Choroid plexus epithelial cell (primary cell): ENCODE data around the gene XXYLT1.
"Not testable (repeated sequence)": the region's sequence is repeated elsewhere in the genome, so short reads cannot be mapped to it uniquely, and the experiment has no call there.

ENCODE experiments used
- DNase-seq: peaks from one replicate; pipeline ENCODE4 v3.0.0-alpha.2; 2010; ENCODE audit warnings: low read depth
- H3K4me3 ChIP-seq: 2 replicates; pipeline ENCODE4 v1.5.1; 2011; ENCODE audit warnings: low read depth, mild to moderate bottlenecking, control low read depth, low read length, moderate library complexity
- TF ChIP-seq, protein P1 (sequence below): conservative IDR thresholded peaks from 2 replicates; pipeline ENCODE4 v1.5.1; 2011; ENCODE audit warnings: low read depth, mild to moderate bottlenecking, control low read depth, inconsistent platforms, low read length, moderate library complexity

The XXYLT1 gene

DNA sequence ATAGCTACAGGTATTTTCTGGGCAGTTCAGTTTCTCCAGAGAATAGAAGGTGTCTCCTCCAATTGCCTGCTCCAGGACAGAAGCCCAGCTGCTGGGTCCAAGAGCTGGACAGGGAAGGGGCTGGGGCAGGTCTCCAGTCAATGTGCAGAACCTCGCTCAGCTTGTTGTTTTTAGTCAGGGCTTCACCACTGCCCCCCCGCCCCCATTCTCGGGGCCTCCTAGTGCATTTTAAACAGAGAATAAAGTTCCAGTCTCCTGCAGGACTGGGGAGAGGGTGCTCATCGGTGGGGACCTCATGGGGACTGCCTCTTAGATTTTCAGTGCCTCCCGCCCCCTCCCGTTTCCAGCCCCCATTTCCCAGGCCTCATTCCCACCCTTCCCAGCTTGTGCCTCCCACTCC is 216.6 kb downstream of the XXYLT1 start:
- no peak for DNase-seq
- no peak overlapping the region for H3K4me3 ChIP-seq
- TF ChIP-seq, protein P1, sequence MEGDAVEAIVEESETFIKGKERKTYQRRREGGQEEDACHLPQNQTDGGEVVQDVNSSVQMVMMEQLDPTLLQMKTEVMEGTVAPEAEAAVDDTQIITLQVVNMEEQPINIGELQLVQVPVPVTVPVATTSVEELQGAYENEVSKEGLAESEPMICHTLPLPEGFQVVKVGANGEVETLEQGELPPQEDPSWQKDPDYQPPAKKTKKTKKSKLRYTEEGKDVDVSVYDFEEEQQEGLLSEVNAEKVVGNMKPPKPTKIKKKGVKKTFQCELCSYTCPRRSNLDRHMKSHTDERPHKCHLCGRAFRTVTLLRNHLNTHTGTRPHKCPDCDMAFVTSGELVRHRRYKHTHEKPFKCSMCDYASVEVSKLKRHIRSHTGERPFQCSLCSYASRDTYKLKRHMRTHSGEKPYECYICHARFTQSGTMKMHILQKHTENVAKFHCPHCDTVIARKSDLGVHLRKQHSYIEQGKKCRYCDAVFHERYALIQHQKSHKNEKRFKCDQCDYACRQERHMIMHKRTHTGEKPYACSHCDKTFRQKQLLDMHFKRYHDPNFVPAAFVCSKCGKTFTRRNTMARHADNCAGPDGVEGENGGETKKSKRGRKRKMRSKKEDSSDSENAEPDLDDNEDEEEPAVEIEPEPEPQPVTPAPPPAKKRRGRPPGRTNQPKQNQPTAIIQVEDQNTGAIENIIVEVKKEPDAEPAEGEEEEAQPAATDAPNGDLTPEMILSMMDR, result no peak

DNA sequence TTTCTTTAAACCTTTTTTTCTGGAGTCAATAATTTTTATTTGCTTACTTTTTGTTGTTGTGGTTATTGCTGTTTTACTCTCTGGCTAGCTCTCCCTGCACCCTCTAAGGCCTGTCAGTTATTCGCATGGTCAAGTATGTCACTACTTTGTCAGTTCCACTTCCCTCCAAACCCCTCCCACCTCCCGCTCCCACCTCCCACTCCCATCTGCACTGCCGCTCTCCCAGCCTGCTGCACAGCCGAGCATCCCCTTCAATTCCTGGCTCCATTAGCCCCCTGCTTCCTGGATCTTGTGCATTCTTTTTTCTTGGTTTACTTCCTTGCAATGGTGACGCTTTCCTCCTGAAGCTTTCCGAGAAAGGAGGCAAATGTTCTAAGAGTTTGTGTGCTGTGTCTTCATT is 218.0 kb downstream of the XXYLT1 start:
- H3K4me3 ChIP-seq, result no peak overlapping the region
- no peak for DNase-seq
- TF ChIP-seq, protein P1, result no peak

GRCh38 chr3:195050296-195050695 is 220.7 kb downstream of the XXYLT1 start:
- DNase-seq, H3K4me3 ChIP-seq: not testable (repeated sequence)

DNA sequence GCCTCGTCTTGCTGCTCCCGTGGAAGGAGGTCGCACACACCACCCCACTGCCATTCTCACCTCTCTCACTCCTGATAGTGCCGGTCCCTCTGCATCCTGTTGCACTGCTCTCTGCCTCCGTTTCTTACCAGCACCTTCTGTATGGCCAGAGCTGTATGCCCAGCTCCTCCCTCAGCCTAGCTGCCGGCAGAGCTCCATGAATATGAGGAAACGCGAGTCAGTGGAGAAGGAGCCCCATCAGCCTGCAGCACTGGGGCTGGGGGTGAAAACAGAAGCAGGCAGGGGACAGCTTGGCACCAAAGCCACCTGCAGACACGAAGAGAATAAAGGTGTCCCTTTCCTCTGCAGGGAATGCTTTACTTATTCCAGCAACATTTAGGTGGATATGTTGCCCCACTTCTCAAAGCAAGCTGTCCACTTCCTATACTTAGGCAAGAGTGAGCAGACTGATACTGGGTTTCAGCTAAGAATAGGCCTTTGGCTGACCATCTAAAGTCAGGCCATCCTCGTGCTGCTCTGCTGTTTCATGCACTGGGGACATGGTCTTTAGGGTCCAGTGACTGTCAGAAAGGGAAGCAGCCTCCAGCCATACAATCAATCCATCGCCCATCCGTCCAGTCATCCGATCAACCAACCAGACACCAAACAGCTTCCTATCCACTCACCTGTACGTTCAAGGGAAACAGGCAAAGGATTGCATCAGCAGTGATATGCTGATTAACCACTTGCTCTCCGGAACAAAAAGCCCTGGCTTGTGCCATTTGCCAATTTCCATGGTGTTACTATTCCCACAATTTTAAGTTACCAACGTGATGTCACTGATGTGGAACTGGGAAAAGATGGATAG is 222.7 kb downstream of the XXYLT1 start:
- TF ChIP-seq, protein P1, result no peak
- no peak for DNase-seq
- no peak overlapping the region for H3K4me3 ChIP-seq

DNA sequence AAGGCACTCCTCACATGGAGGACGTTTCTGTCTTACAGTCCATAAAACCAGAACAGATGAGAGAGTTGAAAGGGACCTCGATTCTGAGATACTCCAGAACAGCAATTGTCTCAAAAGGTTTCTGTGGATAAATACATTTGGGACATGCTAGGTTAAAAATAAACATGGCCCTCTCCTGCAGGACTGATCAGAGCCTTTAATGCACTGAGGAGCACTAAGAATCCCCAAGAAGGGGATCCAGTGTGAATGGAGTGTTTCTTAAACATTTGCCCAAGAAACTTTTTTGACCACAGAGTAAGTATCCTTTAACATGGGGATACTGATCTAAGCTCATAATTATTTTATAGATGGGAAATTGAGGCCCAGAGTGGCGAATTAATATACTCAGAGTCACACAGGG is 223.4 kb downstream of the XXYLT1 start:
- TF ChIP-seq, protein P1, result no peak
- DNase-seq, result no peak
- no peak overlapping the region for H3K4me3 ChIP-seq

DNA sequence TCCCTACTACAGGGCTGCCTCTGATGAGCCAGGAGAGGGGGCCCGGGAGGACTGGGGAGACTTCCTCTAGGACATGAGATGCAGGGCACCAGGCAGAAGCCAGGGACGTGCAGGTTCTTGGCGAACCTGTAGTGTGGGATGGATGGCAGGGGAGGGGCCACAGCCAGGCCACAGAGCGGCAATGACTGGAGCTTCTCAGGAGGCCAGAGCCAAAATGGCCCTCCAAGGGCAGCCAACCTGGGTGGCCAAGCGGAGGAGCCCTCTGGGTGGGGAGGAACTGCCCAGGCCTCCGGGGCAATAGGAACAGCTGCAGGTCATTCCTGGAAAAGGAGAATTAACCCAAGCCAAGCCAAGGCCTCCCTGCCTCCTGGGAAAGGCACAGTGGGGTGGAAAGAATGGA is 224.5 kb downstream of the XXYLT1 start:
- H3K4me3 ChIP-seq, result no peak overlapping the region
- no peak for DNase-seq
- TF ChIP-seq, protein P1, result no peak

- H3K4me3 ChIP-seq, result no peak overlapping the region
- no peak for DNase-seq
- TF ChIP-seq, protein P1, result no peak
Measured at GRCh38 chr3:195045481-195046210, 225.3 kb downstream of the XXYLT1 start.
